Memory B cell (primary cell): ENCODE measurements around the gene JUNB.
A peak's percentile ranks its signal among the peaks of the same experiment; 100 is the strongest.
"Not testable (repeated sequence)": the region's sequence is repeated elsewhere in the genome, so short reads cannot be mapped to it uniquely, and the experiment has no call there.

Experiments
- ATAC-seq: fragments of 150-1000 bp; cut with Tn5 transposase; 2 replicates; pipeline ENCODE4 v1.10.0; 2021; ENCODE audit warnings: low read depth, mild to moderate bottlenecking, moderate library complexity
- DNase-seq, 2 donors: peaks; one replicate each; pipeline ENCODE4 v3.0.0; 2022; ENCODE audit warnings: low spot score in 2 of 2
- H3K27ac Mint-ChIP-seq: one replicate; pipeline ENCODE4 v1.8.0; 2022; ENCODE audit warnings: mild to moderate bottlenecking, moderate library complexity, mixed read lengths
- H3K27me3 Mint-ChIP-seq: one replicate; pipeline ENCODE4 v1.8.0; 2022; ENCODE audit warnings: mixed read lengths
- H3K36me3 Mint-ChIP-seq: one replicate; pipeline ENCODE4 v1.8.0; 2022; ENCODE audit warnings: mild to moderate bottlenecking, mixed read lengths
- H3K4me1 Mint-ChIP-seq: one replicate; pipeline ENCODE4 v1.8.0; 2022; ENCODE audit warnings: mixed read lengths
- H3K4me3 Mint-ChIP-seq: one replicate; pipeline ENCODE4 v1.8.0; 2022; ENCODE audit warnings: mild to moderate bottlenecking, moderate library complexity, mixed read lengths
- H3K9me3 Mint-ChIP-seq: one replicate; pipeline ENCODE4 v1.8.0; 2022; ENCODE audit warnings: mixed read lengths

JUNB gene

DNA sequence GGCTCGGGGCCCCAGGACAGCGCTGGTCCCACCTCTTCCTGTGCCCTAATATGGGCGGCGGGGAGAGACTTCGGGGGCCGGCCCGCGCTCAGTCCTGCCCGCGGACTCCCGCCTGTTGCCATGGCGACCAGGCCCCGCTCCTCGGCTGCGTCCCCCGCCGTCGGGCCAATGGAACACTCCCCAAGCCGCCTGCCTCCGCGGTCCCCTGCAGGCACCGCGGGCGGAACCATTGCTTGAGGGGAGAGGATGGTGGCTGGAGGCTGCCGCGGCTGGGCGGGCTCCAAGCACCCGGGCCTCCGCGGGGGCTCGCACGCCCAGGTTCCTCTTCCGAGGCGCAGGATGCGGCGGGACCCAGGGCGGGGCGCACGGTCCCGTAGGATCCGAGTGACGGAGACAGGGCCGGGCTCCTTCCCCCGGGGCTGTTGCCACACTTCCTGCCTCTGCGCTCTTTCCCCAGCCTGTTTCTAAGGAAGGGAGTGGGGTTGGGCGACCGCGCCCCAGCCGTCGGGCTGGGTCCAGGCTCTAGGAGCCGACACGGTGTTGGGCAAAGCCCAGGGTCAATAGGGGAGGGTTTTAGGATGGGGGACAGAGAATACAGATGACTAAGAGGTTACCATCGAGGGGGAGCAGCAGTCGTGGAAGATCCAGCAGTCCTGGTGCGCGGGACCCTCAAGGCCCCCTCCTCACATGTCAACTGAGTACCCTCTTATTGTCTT is 1.2 kb upstream of the JUNB start:
- no peaks in the 10 kb centered on the region for H3K9me3 Mint-ChIP-seq
- peak overlapping the region; percentile 99 for H3K27ac Mint-ChIP-seq
- H3K4me3 Mint-ChIP-seq, result peak overlapping the region; percentile 96
- ATAC-seq, result peak; percentile 43
- no peaks in the 10 kb centered on the region for H3K36me3 Mint-ChIP-seq
- H3K27me3 Mint-ChIP-seq, result no peaks in the 10 kb centered on the region
- H3K4me1 Mint-ChIP-seq, result peaks cover 29% of the 10 kb centered on the region
- DNase-seq, result peak; percentile 95 to 96

DNA sequence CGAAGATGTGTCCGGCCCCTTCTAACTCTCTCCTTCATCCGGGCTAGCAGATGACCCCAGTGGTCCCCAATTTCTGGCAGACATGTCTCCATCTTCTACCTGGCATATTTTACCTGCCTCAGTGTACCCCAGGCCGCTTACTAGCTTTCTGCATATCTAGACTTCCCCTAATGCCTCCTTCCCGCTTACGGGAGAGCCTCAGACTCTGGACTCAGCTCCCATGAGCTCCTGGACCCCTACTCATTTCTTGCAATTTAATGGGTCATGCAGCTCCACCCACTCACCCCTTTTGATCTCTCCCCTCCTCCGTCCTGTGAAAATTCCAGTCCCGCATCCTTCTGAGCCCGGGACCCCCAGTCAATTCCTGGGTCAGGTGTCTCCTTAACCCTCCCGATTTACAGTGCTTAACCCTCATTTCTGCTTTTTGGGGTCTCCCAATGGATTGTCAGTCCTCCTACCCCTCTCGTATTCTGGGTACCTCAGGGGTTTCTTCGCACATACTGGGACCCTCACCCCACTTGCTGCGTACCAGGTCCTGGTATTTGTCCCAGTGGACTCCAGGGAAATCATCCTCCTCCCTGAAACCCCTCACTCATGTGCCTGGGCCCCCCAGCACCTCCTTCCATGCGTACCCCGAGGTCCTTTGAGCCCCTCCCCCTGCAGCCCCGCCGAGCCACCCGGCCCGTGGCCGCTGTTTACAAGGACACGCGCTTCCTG is 500 bp upstream of the JUNB start:
- Mint-ChIP-seq H3K4me3 (peak overlapping the region; percentile 96), H3K9me3 (no peaks in the 10 kb centered on the region), H3K36me3 (no peaks in the 10 kb centered on the region), H3K27me3 (no peaks in the 10 kb centered on the region), H3K27ac (peak overlapping the region; percentile 99), H3K4me1 (peaks cover 31% of the 10 kb centered on the region)
- no peak for ATAC-seq
- peak in 1 of 2 donors; percentile 55 for DNase-seq

DNA sequence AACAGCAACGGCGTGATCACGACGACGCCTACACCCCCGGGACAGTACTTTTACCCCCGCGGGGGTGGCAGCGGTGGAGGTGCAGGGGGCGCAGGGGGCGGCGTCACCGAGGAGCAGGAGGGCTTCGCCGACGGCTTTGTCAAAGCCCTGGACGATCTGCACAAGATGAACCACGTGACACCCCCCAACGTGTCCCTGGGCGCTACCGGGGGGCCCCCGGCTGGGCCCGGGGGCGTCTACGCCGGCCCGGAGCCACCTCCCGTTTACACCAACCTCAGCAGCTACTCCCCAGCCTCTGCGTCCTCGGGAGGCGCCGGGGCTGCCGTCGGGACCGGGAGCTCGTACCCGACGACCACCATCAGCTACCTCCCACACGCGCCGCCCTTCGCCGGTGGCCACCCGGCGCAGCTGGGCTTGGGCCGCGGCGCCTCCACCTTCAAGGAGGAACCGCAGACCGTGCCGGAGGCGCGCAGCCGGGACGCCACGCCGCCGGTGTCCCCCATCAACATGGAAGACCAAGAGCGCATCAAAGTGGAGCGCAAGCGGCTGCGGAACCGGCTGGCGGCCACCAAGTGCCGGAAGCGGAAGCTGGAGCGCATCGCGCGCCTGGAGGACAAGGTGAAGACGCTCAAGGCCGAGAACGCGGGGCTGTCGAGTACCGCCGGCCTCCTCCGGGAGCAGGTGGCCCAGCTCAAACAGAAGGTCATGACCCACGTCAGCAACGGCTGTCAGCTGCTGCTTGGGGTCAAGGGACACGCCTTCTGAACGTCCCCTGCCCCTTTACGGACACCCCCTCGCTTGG is 966 bp downstream of the JUNB start:
- ATAC-seq, result no peak
- Mint-ChIP-seq H3K27ac (peak overlapping the region; percentile 99), H3K4me3 (peak overlapping the region; percentile 96), H3K36me3 (no peaks in the 10 kb centered on the region), H3K4me1 (peaks cover 39% of the 10 kb centered on the region), H3K9me3 (no peaks in the 10 kb centered on the region), H3K27me3 (no peaks in the 10 kb centered on the region)
- peak; percentile 68 to 70 for DNase-seq

DNA sequence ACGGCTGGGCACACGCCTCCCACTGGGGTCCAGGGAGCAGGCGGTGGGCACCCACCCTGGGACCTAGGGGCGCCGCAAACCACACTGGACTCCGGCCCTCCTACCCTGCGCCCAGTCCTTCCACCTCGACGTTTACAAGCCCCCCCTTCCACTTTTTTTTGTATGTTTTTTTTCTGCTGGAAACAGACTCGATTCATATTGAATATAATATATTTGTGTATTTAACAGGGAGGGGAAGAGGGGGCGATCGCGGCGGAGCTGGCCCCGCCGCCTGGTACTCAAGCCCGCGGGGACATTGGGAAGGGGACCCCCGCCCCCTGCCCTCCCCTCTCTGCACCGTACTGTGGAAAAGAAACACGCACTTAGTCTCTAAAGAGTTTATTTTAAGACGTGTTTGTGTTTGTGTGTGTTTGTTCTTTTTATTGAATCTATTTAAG is 1.6 kb downstream of the JUNB start:
- peaks cover 39% of the 10 kb centered on the region for H3K4me1 Mint-ChIP-seq
- H3K27me3 Mint-ChIP-seq, result no peaks in the 10 kb centered on the region
- H3K27ac Mint-ChIP-seq, result peak overlapping the region; percentile 99
- H3K9me3 Mint-ChIP-seq, result no peaks in the 10 kb centered on the region
- ATAC-seq (no peak), DNase-seq (no peak)
- H3K36me3 Mint-ChIP-seq, result no peaks in the 10 kb centered on the region
- peak overlapping the region; percentile 96 for H3K4me3 Mint-ChIP-seq

DNA sequence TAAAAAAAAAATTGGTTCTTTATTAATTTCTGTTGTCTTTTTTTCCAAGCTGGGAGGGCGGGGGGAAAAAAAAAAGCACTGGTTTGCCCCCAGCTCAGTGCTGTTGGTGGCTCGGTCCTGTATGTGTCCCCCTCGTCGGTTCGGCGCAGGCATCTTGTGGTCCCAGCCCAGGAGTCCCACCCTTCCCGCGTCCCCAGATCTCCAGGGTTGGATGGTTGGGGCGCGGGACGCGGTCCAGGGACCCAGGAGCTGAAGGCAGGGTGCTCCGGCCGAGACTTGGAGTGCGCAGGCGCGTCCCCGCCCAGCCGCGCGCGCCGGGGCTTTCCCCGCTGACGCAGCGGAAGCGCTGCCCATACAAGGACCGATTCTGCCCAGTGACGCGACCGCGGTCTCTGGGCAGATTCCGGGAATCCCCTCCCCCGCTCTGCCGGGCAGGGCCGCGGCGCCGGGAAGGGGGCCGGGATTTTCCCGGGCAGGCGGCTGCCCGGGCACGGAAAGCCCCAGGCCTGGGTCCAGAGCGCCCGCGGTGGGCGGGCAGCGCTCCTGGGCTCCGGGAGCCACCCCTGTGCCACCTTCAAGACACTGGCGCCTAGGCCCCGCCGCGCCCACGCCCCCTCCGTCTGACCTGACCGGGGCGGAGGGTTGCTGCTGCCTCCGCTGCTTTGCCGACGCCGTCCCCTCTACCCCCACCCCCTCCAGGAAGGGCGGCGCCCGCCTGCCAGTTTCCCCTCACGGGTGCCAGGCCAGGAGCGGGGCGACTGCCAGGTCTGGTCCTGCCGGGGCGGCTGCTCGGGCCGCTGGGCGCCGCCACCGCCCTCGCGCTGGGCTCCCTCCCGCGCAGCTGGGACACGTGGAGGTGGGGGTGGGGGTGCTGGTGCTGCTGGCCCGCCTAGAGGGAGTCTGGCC is 2.3 kb downstream of the JUNB start:
- Mint-ChIP-seq H3K36me3 (no peaks in the 10 kb centered on the region), H3K27ac (peak overlapping the region; percentile 99), H3K4me1 (peaks cover 35% of the 10 kb centered on the region), H3K9me3 (no peaks in the 10 kb centered on the region), H3K4me3 (peak overlapping the region; percentile 96), H3K27me3 (no peaks in the 10 kb centered on the region)
- ATAC-seq (peak; percentile 40), DNase-seq (peak; percentile 97 to 98)

DNA sequence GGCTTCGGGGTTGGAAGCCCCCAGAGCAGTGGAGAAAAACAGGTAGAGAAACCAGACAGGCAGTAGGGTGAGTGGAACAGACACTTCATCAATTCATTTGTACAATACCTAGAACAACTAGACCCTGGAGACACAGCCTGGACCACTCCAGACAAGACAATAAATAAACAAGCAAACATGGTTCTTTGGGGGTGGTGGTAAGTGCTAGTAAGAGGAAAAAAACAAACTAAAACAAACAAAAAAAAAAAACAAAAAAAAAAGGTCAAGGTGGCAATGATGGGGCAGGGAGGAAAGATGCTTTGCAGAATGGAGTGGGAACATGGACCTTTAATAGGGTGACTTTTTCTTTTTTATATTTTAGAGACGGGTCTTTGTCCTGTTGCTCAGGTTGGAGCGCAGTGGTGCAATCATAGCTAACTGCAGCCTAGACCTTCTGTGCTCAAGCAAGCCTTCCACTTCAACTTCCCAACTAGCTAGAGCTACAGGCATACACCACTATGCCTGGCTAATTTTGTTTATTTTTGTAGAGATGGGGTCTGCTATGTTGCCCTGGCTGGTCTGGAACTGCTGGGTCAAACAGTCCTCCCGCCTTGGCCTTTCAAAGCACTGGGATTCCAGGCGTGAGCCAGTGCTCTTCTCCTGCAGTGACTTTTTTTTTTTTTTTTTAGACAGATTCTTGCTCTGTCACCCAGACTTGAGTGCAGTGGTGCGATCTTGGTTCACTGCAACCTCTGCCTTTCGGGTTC is 3.1 kb downstream of the JUNB start:
- H3K36me3 Mint-ChIP-seq, result no peaks in the 10 kb centered on the region
- peak overlapping the region; percentile 99 for H3K27ac Mint-ChIP-seq
- ATAC-seq (no peak), DNase-seq (no peak)
- peak overlapping the region; percentile 77 for H3K4me3 Mint-ChIP-seq
- H3K9me3 Mint-ChIP-seq, result no peaks in the 10 kb centered on the region
- H3K4me1 Mint-ChIP-seq, result peaks cover 26% of the 10 kb centered on the region
- H3K27me3 Mint-ChIP-seq, result no peaks in the 10 kb centered on the region

DNA sequence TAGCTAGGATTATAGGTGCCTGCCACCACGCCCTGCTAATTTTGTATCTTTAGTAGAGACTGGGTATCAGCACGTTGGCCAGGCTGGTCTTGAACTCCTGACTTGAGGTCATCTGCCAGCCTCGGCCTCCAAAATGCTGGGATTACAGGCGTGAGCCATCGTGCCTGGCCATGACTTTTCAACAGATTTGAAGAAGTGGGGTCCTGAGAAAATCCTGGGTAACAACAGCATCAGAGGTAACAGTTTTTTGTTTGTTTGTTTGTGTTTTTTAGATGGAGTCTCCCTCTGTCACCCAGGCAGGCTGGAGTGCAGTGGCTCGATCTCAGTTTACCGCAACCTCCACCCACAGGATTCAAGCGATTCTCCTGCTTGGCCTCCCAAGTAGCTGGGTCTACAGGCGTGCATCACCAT is 3.7 kb downstream of the JUNB start:
- Mint-ChIP-seq H3K4me3 (no peak overlapping the region), H3K9me3 (no peaks in the 10 kb centered on the region), H3K27ac (peak overlapping the region; percentile 99), H3K4me1 (peaks cover 26% of the 10 kb centered on the region), H3K36me3 (no peaks in the 10 kb centered on the region), H3K27me3 (no peaks in the 10 kb centered on the region)
- ATAC-seq, result no peak
- DNase-seq, result no peak

DNA sequence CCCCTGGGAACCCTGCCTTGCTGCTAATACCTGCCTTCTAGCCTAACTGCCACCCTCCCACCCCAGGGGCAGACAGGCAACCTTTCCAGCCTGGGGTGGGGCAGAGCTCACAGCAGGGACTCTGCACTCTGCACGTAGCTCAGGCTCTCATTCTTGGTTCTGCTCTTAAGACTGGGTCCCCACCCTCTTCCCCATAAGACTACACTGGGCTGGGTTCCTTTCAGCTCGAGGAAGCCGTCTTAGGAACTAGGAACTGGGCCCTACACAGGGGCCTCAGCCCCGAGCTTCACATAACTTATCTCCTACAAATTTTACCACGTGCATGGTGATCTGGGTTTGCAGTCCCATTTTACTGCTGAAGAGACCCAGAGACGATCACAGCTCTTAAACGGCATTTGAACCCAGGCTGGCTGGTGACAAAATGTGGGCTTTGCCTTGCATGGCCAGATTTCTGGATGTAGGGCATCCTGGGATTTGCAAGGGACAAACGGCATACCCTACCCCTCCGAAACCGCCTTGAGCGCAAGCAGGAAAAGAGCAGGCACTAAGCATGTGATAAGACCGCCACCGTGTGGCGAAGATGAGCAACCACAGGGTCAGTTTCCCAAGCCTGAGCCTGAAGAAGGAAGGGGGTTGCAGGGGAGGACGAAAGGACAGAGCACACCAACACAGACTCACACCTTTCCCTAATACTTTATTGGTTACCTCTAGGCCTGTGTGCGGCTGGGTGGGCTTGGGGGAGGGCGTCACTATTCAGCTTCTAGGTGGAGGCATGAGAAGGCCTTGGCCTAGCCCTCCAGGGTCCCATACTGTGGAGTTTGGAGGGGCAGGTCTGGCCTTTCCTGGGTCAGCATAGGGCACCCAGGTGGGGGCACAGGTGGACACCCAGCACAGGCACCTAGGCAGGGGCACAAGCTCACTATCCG is 5.1 kb downstream of the JUNB start:
- no peaks in the 10 kb centered on the region for H3K27me3 Mint-ChIP-seq
- no peaks in the 10 kb centered on the region for H3K9me3 Mint-ChIP-seq
- ATAC-seq (no peak), DNase-seq (peak; percentile 74 to 75)
- H3K36me3 Mint-ChIP-seq, result no peaks in the 10 kb centered on the region
- H3K4me1 Mint-ChIP-seq, result peaks cover 20% of the 10 kb centered on the region
- H3K4me3 Mint-ChIP-seq, result peak overlapping the region; percentile 83
- peak overlapping the region; percentile 85 for H3K27ac Mint-ChIP-seq

DNA sequence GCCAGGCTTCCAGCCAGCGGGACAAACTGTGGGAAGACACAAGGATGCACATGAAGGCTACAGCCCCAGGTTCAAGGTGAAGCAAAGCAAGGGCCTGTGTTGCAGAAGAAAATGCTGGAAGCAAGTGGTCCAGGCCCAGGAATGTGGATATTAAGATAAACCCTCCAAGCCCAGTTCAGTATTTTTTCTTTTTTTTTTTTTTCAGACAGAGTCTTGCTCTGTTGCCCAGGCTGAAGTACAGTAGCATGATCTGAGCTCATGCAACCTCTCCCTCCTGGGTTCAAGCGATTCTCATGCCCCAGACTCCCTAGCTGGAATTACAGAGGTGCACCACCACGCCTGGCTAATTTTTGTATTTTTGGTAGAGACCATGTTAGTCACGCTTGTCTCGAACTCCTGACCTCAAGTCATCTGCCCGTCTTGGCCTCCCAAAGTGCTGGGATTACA is 5.9 kb downstream of the JUNB start:
- H3K4me3 Mint-ChIP-seq, result no peak overlapping the region
- H3K9me3 Mint-ChIP-seq, result no peaks in the 10 kb centered on the region
- no peak overlapping the region for H3K27ac Mint-ChIP-seq
- ATAC-seq, result no peak
- H3K27me3 Mint-ChIP-seq, result no peaks in the 10 kb centered on the region
- no peak for DNase-seq
- H3K4me1 Mint-ChIP-seq, result peaks cover 20% of the 10 kb centered on the region
- H3K36me3 Mint-ChIP-seq, result no peaks in the 10 kb centered on the region

DNA sequence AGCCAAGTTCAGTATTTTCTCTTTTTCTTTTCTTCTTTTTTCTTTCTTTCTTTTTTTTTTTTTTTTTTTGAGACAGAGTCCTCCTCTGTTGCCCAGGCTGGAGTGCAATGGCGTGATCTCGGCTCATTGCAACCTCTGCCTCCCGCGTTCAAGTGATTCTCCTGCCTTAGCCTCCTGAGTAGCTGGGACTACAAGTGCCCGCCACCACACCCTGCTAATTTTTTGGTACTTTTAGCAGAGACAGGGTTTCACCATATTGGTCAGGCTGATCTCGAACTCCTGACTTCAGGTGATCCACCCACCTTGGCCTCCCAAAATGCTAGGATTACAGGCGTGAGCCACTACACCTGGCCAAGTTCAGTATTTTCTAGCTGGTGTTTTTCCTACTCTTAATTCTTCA is 6.3 kb downstream of the JUNB start:
- DNase-seq, H3K9me3 Mint-ChIP-seq, H3K4me3 Mint-ChIP-seq, H3K27me3 Mint-ChIP-seq, ATAC-seq, H3K36me3 Mint-ChIP-seq, H3K27ac Mint-ChIP-seq: not testable (repeated sequence)
- peaks cover 25% of the 10 kb centered on the region for H3K4me1 Mint-ChIP-seq

DNA sequence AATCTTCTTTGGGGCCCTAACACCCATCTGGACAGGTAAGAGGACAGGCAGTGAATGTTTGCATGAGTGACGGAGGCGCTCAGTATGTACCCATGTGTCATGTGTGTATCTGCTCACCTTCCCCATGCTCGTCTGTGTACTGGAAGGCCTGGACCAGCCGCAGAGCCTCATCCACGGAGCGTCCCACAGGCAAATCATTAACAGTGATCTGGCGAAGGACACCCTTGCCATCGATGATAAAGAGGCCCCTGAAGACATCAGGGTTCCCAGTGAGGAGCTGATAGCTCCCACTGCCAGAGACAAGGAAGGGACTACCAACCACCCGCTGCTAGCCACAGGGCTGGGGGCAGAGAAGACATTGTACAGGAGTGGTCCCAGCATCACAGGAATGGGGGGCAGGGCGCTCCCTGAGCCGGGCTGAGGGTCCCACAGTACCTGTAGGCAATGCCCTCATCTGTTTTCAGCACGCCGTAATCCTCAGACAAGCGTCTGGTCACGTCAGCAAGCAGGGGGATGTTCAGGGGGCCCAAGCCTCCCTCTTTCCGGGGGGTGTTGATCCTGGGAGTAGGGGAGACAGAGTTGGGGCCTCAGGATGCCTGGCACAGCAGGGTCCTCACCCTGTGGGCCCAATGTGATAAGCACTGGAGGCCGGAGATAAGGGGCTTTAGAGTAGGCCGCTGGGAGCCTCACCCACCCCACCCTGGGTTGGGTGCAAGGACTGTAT is 8.6 kb downstream of the JUNB start:
- Mint-ChIP-seq H3K36me3 (no peaks in the 10 kb centered on the region), H3K4me1 (peaks cover 21% of the 10 kb centered on the region), H3K4me3 (no peak overlapping the region), H3K27ac (no peak overlapping the region), H3K27me3 (peaks cover 2% of the 10 kb centered on the region), H3K9me3 (no peaks in the 10 kb centered on the region)
- DNase-seq (no peak), ATAC-seq (no peak)

DNA sequence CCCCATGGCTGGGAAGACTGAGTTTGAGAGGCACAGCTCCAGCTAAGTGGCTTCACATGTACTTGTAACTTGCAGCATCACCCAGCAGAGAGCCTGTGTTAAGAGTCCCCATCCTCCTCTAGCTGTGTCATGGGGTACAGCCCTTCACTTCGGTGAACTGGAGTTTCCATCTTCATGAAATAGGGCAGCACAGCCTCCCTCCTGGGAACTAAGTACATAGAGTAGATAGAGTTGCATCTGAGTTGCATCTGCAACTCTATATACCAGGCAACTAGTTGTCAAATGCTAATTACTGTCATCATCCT is 9.1 kb downstream of the JUNB start:
- no peaks in the 10 kb centered on the region for H3K36me3 Mint-ChIP-seq
- no peak overlapping the region for H3K27ac Mint-ChIP-seq
- H3K27me3 Mint-ChIP-seq, result peaks cover 2% of the 10 kb centered on the region
- H3K4me3 Mint-ChIP-seq, result peak overlapping the region; percentile 84
- ATAC-seq (no peak), DNase-seq (no peak)
- peaks cover 21% of the 10 kb centered on the region for H3K4me1 Mint-ChIP-seq
- no peaks in the 10 kb centered on the region for H3K9me3 Mint-ChIP-seq
